GM12872 (cell line): ENCODE data around the gene PRAMEF12.

ENCODE experiments used
- TF ChIP-seq, protein P1 (sequence below): IDR thresholded peaks from 3 replicates; pipeline ENCODE4 v1.5.1; 2011; ENCODE audit warnings: low read depth, mild to moderate bottlenecking, low read length, moderate library complexity; ENCODE audit not compliant: insufficient read depth

The PRAMEF12 gene

DNA sequence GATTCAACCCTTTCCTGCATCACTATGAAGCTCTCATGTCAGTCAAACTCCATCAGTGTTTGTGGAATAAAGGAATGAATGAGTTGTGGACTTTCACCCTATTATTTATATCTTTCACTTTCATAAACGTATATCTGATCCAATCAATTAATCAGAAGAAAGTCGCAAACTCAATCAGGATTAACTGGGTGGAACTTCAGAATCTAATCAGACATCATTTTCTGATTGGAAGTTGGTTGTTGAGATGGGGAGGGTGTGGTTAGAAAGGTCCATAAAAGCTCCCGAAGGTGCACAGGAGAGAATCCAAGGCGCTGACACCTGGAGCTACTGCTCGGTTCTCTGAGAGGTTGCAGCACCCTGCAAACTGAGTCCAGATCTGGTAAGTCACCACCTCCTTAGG is at the start of gene PRAMEF12:
Gene PRAMEF12, plus strand, starts transcription at position 301 of the 400 bp plus-strand sequence. CDS start 1,130 bp downstream, outside the sequence.
- TF ChIP-seq, protein P1, sequence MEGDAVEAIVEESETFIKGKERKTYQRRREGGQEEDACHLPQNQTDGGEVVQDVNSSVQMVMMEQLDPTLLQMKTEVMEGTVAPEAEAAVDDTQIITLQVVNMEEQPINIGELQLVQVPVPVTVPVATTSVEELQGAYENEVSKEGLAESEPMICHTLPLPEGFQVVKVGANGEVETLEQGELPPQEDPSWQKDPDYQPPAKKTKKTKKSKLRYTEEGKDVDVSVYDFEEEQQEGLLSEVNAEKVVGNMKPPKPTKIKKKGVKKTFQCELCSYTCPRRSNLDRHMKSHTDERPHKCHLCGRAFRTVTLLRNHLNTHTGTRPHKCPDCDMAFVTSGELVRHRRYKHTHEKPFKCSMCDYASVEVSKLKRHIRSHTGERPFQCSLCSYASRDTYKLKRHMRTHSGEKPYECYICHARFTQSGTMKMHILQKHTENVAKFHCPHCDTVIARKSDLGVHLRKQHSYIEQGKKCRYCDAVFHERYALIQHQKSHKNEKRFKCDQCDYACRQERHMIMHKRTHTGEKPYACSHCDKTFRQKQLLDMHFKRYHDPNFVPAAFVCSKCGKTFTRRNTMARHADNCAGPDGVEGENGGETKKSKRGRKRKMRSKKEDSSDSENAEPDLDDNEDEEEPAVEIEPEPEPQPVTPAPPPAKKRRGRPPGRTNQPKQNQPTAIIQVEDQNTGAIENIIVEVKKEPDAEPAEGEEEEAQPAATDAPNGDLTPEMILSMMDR: no peak

DNA sequence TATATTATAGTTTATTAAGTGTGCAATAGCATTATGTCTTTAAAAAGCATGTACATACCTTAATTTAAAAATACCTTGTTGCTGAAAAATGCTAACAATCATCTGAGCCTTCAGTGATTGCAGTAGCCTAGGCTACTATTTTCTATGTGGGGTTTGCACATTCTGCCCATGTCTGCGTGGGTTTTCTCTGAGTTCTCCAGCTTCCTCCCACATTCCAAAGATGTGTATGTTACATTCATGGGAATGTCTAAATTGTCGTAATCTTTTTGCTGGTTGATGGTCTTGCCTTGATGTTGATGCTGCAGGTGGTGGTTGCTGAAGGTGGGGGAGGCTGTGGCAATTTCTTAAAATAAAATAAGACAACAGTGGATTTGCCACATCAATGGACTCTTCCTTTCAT is 45.1 kb upstream of the PRAMEF12 start:
- TF ChIP-seq, protein P1: no peak

DNA sequence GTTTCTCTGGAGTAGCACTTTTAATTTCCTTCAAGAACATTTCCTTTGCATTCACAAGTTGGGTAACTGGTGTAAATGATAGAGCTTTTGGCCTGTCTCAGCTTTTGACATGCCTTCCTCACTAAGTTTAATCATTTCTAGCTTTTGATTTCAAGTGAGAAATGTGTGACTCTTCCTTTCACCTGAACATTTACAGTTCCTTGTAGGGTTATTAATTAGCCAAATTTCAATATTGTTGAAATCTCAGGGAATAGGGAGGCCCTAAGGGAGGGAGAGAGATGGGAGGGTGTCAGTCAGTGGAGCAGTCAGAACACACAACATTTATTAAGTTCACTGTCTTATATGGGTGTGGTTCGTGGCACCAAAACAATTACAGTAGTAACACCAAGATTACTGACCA is 43.4 kb upstream of the PRAMEF12 start:
- TF ChIP-seq, protein P1: no peak

DNA sequence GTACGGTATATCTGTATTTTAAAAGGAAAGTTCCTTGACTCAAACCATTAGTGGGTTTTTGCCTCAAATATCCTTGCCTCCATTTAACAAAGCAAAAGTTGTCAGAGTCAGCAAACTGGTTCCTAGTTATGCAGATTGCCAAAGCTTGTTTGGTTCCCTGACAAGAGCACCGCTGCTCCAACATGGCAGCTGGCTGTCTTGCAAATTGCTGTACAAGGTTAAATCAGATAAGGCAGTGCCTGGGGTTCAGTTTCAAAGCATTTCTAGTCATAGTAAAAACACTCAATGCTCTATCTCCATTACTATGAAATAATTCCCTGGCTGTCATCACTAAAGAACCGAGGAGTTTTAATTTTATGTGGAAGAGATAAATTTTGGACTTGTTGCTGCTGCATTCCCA is 38.9 kb upstream of the PRAMEF12 start:
- TF ChIP-seq, protein P1: no peak

DNA sequence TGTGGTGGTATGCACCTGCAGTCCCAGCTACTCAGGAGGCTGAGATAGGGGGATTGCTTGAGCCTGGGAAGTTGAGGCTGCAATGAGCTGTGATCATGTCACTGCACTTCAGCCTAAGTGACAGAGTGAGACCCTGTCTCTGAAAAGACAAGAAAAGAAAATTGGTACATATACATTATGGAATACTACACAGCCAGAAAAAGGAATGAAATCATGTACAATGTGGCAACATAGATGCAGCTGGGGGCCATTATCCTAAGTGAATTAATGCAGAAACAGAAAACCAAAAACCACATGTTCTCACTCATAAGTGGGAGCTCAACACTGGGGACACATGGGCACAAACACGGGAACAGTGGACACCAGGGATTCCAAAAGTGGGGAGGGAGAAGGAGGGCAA is 34.6 kb upstream of the PRAMEF12 start:
- TF ChIP-seq, protein P1: no peak

DNA sequence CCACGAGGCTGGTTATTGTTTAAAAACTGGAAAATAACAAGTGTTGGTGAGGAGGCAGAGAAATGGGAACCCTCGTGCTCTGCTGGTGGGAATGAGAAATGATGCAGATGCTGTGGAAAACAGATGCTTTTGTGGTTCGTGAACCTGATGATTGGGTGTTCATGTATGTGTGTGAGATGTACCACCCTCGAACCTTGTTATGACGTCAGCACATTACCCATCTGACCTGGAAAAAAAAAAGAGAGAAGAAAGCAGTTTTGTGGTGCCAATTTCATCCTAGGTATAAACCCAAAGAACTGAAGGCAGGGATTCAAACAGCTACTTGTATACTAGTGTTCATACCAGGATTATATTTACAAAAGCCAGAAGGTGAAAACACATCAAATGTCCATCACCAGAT is 33.9 kb upstream of the PRAMEF12 start:
- TF ChIP-seq, protein P1: no peak

DNA sequence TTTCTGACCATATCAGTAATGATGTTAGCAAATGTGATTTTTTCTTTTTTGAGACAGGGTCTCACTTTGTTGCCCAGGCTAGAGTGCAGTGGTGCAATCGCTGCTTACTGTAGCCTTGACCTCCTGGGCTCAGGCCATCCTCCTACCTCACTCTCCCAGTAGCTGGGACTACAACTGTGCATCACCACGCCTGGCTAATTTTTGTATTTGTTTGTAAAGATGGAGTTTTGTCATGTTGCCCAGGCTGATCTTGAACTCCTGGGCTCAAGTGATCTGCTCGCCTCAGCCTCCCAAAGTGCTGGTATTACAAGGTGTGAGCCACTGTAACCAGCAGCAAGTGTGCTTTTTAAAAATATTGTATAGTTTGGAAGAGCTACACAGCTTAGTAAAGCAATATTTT is 31.6 kb upstream of the PRAMEF12 start:
- TF ChIP-seq, protein P1: no peak
